GM19240 (cell line): Measurements from ENCODE around the gene DEFB116.
"Not testable (repeated sequence)": the region's sequence is repeated elsewhere in the genome, so short reads cannot be mapped to it uniquely, and the experiment has no call there.

Experiments used
- DNase-seq: peaks from one replicate; pipeline ENCODE4 v3.0.0; 2011; ENCODE audit warnings: low spot score; ENCODE audit not compliant: insufficient read length

The DEFB116 gene, protein sequence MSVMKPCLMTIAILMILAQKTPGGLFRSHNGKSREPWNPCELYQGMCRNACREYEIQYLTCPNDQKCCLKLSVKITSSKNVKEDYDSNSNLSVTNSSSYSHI

DNA sequence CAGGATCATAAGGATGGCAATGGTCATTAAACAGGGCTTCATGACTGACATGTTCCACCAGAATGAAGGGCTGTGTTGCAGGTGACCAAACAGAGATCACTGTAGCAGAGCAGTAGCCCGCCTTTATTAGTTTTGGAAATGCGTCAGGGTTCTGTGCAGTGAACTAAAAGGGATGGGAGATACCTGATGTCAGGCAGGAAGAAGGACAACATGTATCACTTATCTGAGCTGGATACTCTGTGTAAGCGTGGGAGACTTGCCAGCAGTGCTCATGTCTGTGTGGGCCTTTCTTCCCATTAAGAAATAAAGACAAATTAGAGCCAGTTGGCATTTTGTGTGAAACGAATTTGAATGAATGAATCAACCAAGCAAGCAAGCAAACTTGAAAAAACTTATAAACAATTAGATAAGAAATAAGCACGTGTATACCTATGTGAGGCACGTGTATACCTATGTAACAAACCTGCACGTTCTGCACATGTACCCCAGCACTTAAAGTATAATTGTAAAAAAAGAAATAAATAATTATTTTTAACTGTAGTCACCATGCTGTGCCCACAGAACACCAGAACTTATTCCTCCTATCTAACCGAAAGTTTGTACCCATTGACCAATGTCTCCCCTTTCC, at the start of gene DEFB116:
Gene DEFB116, minus strand, starts transcription at position 51 of the 628 bp plus-strand sequence. Its CDS starts 0 bp downstream, at position 51.
- no peak for DNase-seq

DNA sequence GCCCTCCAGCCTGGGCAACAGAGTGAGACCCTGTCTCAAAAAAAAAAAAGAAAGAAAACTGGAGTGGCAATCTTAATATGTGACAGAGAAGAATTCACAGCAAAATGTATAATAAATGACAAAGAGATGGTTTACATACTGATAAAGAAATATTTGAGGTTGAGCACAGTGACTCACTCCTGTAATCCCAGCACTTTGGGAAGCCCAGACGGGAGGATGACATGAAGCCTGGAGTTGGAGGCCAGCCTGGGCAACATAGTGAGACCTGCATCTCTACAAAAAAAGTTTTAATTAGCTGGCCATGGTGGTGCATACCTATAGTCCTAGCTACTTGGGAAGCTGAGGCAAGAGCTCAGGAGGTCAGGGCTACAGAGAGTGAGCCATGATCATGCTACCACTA, 47.6 kb upstream of the DEFB116 start:
- no peak for DNase-seq

DNA sequence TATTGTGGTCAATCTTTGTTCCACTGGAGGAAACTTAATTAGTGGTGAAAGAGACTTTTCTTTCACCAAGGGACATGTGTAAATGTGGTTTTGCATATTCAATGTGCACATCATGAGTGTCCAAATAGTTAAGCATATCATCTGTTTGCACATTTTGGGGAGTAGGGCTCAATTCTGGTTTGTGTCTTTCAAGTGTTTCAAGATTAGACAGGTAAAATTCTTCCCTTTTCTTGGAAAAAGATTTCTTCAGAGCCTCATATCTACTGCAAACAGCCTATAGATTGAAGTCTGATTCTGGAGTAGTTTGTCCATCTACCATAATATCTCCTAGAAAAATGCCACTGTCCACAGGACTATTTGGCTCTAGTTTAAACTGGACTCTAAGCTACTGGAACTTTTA, 33.1 kb upstream of the DEFB116 start:
- no peak for DNase-seq

DNA sequence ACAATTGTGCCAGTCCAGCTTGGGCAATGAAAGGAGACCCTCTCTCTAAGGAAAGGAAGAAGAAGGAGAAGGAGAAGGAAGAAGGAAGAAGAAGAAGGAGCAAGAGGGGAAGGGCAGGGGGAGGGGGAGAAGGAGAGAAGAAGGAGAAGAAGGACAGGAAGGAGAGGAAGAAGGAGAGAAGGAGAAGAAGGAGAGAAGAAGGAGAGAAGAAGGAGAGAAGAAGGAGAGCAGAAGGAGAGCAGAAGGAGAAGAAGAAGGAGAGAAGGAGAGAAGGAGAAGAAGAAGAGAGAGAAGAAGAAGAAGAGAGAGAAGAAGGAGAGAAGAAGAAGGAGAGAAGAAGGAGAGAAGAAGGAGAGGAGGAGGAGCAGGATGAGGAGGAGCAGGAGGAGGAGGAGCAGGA, 22.5 kb upstream of the DEFB116 start:
- no peak for DNase-seq

DNA sequence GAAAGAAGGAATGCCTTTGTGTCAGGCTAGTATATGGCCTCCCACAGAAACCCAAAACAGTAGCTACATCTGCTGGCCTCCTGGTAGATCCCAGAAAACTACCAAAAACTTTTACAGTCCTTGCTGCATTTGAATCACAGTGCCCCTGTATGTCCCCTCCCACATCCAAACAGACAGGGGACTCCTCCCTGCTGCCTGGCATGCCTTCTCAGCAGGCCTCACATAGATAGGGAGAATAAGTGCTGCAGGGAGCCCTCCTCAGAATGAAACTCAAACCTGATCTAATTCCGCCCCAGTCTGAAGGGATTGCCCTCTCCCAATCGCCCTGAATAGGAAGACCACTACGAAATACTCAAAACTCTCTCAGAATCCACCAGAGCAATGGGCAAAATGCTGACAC, 14.1 kb upstream of the DEFB116 start:
- DNase-seq: no peak

DNA sequence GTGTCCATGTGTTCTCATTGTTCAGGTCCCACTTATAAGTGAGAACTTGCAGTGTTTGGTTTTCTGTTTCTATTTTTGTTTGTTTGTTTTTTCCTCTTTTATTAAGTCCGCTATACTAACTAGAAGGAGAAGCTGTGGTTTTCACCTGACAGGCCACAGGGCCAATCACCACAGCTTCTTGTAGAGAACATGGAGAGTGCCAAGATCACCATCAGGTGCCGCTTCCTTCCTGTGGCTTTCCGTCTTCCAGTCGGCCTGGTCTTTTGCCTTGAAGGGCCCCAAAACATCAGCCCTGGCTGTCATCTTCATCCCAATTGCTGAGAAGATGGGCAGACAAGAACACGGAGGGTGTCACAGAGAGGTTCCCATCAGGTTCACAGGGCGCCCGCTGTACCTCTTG, 23.4 kb downstream of the DEFB116 start:
- DNase-seq: not testable (repeated sequence)

DNA sequence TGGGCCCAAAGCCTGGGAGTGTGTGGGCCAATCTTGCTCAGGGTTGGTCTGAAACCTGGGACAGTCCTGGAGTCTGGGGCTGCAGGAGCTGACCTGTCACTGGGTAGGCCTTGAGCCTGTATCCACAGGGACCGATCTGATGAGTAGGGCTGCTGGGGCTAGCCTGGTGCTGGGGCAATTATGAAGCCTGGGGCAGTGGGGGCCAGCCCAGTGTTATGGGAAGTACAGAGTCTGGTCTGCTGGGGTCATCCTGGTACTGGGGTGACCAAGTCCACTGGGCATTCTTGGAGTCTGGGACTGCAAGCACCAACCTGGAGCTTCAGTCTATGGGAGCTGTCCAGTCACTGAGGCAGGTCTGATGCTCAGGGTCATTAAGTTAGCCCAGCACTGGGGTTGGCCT, 30.2 kb downstream of the DEFB116 start:
- DNase-seq: no peak

DNA sequence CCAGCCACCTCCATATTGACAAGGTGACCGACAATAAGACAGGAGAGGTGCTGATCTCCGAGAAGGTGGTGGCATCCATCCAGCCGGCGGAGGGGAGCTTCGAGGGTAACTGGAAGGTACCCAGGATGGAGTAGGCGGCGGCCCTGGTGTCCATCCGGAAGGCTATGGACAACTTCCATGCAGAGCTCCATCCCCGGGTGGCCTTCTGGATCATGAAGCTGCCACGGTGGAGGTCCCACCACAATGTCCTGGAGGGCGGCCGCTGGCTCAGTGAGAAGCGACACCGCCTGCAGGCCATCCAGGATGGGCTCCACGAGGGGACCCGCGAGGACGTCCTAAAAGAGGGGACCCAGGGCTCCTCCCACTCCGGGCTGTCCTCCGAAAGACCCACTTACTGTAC, 33.9 kb downstream of the DEFB116 start:
- DNase-seq: no peak

DNA sequence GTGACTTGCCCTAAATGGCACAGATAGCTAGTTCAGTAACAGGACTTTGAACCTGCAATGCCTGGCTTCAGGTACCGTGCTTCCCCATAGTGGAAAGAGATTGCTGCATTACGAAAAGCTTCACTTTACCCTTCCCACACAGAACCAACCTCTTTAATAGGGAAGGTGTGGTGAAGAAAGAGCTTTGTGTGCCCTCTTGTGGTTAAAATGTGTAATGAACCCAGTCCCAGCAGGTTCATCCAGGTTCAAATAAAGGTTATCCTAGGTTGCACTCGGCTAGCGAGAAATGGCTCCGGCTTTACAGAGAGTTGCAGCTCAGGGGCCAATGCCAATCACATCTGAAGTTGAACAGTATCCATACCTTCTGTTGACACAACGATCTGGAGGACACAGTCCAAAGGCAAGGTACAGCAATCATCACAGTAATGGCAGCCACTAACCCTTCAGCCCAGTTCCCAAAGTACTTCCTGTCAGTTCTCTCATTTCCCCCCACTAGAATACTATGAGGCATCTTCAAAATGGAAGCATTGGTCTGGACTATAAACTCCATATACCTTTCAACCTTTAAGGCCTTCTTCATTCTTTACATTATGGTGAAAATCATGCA, 48.0 kb downstream of the DEFB116 start:
- no peak for DNase-seq

DNA sequence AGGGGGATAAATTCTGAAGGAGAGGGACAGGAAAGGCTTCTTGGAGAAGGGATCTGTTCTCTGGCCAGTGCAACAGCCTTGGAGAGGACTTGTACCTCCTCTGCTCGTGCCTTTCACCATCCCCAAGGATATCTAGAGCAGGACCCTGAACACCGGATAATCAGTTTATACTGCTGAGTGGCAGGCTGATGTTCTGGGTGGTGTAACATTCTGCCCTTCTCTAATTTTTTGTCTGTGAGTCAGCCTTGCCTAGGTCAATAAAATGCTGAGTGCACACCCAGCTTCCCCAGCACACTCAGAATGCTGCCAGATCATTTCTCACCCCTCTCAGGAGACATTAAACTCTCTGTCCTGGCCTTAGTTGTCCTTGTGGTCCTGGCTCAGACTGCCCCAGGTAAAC, 51.0 kb downstream of the DEFB116 start, which contains the start of gene DEFB115:
Gene DEFB115, plus strand, starts transcription at position 301 of the 400 bp plus-strand sequence. Its CDS starts 0 bp downstream, at position 301.
- no peak for DNase-seq

DNA sequence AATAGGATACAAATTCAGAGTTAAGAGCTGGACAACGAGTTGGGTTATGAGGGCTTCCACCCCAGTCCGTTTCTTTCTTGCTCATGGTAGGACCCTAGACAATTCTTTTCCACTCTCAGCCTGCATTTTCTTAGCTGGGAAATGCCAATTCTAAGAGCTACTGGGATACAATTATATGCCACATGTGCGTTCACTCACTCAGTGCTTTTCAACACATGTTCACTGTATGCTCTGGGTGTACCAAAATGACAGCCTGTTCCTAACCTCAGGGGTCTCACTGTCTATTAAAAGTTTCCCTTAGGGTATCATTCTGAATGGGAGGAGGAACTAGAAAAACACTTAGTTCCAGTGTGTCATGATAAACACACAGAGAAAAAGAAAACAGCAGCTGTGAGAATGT, 51.4 kb downstream of the DEFB116 start:
- no peak for DNase-seq
